Stimulated activated CD4-positive, alpha-beta T cell treated with anti-CD3 and anti-CD28 coated beads, Interleukin-1b, Interleukin-23, amount 100 ng/mL, for 1 hour (primary cell): ENCODE data around the gene S100A10.

Source experiments
- DNase-seq, 2 donors: peaks; one replicate each; pipeline ENCODE4 v3.0.0-alpha.2; 2020; ENCODE audit warnings: low read depth in 2 of 2

S100A10 gene

GRCh38 chr1:151988405-151988923 is 5.2 kb downstream of the S100A10 start:
- DNase-seq = no peak

DNA sequence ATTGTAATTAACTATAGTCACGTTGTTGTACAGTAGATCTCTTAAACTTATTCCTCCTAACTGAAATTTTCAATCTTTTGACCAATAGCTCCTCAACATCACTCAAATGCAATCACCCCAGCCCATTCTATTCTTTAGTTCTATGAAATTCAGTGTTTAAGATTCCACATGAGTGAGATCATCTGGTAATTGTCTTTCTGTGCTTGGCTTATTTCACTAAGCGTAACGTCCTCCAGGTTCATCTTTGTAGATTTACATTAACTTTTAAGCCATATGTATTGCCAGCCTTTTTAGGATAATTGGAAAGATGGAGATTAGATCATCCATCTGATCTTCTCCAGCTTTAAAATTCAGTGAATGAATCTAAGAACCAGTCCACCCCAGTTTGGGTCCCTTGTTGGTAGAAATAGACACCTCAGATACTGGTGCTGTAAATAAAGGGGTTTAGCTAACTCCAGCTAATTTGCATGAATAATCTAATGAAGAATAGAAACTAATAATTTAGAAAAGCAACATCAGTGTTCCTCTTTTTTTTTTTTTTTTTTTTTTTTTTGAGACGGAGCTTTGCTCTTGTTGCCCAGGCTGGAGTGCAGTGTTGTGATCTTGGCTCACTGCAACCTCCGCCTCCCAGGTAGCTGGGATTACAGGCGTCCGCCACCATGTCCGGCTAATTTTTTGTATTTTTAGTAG is 7.0 kb downstream of the S100A10 start:
- DNase-seq = no peak

GRCh38 chr1:151985768-151986167 is 7.9 kb downstream of the S100A10 start:
- DNase-seq = no peak

DNA sequence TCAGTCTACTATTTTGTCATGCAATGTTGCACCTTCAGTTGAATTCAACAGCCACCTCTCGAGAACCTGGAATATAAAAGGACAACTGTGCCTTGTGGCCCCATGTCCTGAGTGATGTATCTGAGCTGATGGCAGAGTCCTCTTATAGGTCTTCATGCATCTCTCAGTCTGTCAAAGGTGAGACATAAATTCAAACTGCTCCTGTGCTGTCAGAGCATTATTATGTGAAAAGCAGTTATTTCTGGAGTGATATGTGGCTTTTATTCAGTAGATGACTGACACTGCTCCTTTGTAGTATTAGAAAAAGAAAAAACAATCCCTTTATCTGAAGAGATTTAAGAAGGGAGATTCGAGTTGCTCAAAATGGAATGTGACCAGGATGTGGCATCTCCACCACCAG is 8.4 kb downstream of the S100A10 start:
- DNase-seq = no peak

DNA sequence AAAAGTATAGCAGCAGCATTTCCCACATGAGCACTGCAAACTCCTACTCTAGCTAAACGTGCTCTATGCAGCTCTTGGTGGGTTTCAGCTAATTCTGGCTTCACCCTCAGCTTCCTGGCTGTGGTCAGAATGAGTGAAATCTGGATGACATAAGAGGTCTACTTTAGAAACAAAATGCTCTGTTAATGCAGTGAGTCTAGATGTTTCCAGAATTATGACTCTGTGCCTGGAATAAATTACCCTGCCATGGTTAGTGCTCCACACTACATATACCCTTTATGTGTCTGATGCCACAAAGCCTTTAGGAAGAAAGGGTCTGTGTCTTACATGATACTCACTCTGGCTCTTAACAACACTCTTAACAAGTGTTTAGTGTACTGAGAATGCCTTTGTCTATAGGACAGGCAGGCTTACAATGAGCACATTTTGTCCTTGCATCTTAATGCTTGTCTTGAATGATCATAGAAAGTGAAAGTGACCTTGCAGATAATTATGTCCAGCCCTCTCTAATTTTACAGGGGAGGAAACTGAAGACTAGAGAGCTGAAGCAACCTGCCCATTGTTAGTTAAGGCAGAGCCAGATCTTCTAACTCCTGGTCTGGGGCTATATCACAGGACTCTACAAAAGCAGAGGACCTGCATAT is 9.2 kb downstream of the S100A10 start:
- no peak for DNase-seq

- DNase-seq = no peak
Observed at GRCh38 chr1:151982300-151983005, 11.2 kb downstream of the S100A10 start.

- no peak for DNase-seq
Observed at GRCh38 chr1:151981178-151981525, 12.5 kb downstream of the S100A10 start.

DNA sequence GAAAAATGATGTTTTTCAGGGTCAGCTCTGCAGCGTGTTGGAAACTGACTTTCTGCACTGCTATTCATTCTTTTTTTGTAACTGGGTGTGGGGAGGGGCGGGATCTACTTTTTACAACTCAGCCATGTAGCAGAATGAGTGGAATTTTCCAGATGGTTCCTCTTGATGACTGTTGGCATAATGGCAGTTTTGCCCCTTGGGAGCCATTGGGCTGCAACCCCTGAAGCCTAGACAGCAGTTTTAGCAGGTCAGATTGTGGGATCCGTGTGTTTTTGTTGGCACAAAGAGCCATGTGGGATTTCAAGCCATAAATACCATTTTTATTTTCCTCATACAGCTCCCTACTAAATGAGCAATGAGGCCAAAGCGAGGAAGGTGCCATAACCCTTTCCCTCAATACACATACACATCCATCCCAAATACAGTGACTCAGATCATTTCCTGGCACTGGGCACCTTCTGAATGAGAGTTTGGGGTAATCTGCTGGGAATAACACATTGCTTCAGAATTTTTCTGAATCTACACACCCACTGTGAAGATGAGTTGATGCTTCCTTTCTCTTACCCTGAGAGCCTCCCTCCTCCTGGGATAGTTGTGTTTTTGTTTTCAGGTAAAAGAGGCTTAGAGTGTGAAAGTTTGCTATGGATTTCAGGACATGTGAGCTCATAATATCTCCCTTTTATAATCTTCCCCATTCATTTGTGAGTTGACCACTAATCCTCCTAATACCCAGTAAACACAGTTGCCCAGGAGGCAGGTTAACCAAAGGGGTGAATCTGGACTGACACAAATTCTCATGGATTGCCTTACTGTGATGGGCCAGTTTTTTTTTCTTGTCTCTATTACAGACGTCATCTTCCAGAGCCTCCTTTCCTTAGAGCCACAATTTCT is 13.1 kb downstream of the S100A10 start:
- no peak for DNase-seq

- no peak for DNase-seq
Observed at GRCh38 chr1:151978922-151979321, 14.7 kb downstream of the S100A10 start.

DNA sequence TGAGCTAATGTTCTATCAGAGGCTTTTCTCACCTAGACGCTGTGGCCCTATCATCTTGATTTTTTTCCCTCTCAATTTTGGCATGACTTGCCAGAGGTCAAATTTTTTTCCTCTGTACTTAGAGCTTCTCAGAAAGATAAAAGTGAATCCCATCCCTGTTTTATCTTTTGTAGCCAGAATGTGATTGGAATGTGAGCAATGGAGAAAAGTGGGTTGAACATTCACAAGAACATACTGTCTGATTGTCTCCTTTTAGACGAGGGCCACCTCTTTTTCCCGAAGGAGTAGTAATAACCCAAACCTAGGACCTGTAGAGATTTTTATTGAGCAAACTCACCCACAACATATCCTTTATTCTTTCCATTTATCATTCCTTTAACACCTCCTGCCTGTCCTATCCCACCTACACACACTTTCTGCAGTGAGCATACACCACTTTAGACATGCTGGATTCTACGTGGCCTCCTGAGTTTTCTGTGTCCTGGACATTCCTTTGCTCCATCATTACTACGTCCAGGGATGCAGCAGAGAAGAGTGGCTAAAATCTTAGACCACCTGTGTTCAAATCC is 15.9 kb downstream of the S100A10 start:
- DNase-seq = no peak

GRCh38 chr1:151976858-151977257 is 16.8 kb downstream of the S100A10 start:
- no peak for DNase-seq

DNA sequence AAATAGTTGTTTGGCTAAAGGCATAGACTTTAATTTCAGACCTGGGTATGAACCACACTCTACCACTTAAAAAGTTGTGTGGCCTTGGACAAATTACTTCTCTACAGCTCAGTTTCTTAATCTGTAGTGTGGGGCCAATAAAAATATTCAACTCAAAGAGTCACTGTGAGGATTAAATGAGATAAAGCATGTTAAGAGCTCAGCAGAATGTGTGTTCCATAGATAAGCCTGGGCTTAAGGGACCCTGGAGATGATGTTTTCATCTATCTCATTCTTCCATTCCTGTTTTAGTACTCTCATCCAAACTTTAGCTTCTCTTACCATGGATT is 17.7 kb downstream of the S100A10 start:
- DNase-seq = no peak

- DNase-seq = no peak
Observed at GRCh38 chr1:151975311-151976014, 18.2 kb downstream of the S100A10 start.

- no peak for DNase-seq
Observed at GRCh38 chr1:151972542-151973248, 21.0 kb downstream of the S100A10 start.

- no peak for DNase-seq
Observed at GRCh38 chr1:151970626-151971025, 23.0 kb downstream of the S100A10 start.

DNA sequence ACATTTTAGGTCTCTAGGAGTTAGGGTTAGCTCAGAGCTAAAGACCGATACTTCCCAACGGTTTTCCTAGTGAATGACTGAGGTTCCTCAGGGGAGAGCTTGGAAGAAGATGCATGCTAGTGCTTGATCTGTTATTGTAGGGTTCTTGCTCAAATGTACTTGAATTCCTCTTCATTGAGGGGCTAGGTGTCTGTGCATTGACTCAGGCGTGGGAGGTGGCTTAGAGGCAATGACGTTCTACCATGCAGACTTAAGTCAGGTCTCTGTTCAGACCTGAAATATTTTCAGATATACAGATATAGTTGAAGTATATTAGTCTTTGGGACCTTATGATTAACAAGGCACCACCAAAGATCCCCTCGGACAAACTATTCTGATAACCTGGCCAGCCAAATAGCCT is 23.5 kb downstream of the S100A10 start:
- DNase-seq = no peak

DNA sequence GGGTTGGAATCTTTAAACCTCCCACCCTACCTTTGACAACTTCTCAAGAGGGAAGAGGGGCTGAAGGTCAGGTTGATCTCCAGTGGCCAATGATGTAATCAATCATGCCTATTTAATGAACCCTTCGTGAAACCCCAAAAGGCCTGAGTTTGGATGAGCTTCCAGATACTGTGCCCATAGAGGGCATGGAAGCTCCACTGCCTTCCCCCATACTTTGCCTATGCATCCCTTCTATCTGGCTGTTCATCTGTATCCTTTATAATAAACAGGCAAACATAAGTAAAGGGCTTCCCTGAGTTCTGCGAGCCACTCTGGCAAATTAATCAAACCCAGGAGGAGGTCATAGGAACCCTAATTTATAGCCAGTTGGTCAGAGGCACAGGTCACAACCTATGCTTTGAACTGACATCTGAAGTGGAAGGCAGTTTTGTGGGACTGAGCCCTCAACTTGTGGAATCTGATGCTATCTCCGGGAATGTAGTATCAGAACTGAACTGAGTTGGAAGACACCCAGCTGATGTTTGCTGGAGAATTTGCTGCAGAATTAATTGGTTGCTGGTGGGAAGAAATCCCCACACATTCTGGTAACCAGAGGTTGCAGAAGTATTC is 24.8 kb downstream of the S100A10 start:
- no peak for DNase-seq

GRCh38 chr1:151968058-151968457 is 25.6 kb downstream of the S100A10 start:
- no peak for DNase-seq

GRCh38 chr1:151967091-151967490 is 26.6 kb downstream of the S100A10 start:
- no peak for DNase-seq

- no peak for DNase-seq
Observed at GRCh38 chr1:151966061-151966460, 27.6 kb downstream of the S100A10 start.
